NOMO-1 treated with dmso at 0.1 percent for 144 hours (cell line): ENCODE results near the gene SH2D7.

Source experiments
- DNase-seq: peaks from one replicate; lab custom pipeline; 2025; ENCODE audit not compliant: unreplicated experiment; lab: John Stamatoyannopoulos, UW

Gene SH2D7

DNA sequence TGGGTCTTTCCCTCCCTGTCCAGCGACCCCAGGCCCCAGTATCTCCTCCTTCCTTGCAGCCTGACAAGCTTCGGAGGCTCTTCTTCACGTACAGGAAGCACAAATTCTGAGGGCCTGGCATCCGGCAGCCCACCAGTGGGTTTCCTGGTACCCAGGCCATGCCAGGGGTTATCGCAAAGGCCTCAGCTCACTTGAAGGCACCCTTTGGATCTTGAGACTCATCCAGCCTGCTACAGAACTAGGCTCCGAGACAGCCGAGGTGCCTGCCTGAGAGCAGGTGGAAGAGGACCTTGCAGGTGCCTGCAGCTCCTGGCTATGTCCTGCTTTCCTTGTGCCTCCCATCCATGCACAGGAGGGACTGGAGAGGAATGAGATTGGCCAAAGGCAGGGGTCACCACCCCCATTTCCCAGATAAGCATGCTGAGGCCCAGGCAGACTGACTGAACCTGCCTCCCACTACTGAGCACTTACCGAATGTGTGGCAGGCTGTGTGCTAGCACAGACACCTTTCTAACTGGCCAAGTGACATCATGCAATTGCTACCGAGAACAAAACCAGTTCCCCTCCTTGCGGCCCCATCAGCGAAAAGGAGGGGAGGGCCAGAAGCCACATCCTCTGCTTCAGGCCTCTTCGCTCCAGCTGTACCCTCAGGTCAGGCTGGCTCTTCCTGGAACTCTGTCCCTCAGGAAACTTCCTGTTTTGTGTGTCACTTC, 11.2 kb downstream of the SH2D7 start:
- DNase-seq: no peak

DNA sequence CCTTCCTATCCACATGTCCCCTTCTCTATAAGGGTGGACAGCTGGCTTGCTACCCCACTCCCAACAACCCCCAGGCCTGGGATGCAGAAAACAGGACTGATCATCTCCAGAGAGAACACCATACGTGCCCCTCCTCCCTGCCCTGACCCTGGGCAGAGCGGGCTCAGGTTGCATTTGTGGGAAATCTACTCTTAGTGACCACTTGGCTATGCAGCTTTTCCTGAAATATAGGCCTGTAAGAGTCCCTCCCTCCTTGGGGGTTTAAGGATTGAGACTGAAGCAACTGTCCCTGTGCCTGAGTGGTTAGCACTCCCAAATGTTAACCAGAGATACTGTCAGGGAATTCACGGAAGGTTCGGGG, 11.7 kb downstream of the SH2D7 start:
- no peak for DNase-seq

DNA sequence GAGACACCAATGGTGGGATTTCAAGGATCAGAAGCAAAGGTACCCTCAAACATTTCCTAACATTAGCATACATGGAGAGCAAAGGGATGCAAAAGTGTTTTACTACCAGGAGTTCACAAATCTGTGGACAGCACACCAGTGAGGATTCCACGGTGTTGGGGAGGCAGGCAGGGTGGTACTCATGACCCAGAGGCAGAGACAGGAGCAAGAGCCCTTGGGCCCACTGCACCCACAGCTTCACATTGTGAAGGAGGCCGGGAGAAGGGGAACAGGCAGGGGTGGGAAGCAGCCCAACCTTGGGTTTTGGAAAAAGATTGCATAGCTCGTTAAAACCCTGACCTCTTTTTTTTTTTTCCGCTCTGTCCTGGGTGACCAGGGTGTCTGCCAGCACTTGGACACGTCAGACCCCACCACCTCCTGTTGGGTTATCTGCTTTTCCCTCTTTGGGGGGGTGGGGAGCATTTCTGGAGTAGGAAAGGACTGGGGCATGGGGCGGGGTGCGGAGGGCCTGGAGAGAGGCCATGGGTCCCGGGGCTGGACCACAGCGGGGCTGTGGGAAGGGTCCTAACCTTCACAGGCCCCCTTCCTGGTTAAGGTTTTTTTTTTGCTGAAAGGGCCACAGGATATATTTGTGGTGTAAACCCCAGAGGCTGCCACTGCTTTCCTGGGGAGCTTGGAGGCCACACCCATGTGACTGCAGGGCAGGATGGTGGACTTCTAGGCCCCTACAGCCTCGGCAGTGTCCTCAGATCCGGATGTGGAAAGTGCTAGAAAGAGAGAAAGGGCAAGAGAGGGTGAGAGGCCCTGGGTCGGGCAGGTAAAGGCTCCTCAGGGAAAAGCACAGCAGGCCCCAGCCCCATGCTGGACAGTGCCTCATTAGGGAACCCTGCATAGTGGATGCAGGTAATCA, 12.5 kb downstream of the SH2D7 start:
- no peak for DNase-seq

DNA sequence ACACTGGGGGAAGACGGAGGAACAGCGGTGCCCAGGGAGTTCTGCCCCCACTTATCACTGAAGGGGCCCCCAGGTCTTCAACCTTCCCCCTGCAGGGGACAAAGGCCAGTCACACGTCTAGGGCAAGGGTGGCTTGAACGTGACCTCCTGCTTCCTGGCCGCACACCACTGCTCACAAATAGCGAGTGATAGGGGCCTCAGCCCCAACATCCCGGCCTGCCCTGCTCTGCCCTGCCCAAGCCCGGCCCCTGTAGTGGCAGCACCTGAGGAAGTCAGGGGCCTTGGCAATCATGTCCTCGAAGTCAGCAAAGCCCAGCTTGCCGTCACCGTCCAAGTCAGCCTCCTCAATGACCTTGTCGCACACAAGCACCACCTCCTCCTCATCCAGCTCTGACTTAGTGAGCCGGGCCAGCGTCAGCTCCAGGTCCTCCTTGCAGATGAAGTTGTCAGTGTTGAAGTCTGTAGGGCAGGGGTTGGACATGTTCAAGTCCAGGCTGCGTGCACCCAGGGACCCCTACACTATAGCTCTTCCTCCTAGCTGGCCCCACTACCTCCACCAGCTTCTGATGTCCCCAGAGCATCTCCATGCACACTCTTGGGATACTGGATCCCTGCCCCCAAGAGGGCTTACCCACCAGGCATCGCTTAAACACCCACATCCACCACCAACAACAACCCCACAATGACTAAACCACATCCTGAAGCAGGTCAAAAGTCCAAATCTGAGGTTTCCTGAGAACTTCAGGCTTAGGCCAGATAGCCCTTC, 13.3 kb downstream of the SH2D7 start:
- DNase-seq: no peak

DNA sequence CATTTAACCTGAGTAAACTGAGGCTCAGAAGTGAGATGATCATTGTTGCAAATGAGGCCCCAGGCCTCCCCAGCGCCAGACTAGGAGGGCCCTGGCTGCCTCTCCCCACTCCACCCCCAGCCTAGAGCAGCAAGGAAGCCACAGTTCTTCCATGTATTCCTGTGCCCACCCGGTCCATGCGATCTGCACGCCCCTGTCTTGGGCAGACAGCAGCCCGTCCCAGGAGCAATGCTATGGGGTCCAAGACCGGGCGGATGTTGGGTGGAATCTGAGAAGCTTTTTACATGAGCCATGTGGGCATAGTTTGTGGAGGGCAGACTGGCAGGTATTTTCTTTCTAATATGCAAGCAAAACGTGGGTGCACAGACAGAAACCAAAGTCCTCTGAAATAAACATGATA, 15.1 kb downstream of the SH2D7 start:
- no peak for DNase-seq

DNA sequence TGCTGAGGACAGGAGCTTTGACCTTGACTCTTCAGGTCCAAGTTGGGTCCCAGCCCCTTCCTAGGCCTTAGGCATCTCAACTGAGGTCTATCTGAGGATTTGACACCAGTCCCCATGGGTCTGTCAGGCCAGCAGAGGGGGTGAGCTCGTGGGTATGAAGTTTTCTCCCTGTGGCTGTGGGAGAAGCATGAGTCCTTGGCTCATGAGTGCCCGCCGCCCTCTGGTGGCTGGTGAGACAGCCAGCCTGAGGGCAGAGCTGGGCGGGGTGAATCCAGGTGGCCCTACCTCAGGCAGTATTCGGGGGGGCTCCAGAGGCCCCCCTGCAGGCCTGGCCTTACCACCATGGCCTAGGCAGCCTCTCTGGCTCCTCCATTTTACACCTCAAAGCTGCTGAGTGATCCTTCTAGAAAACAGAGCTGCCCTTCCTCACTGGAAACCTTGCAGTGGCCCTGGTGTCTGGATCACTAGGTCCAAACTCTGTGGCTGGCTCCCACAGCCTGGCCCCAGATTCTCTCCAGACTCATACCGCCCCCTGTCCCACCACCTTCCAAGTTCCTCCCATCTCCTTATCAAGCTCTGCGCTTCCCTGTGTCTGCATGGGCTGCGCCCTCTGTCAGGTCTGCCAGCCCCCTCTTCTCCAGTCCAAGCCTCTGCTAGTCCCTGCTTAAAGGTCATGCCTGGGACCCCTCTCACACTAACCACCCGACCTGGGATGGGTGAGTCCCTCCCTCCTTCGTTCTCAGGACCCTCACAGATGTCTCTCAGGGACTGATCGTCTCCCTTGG, 16.1 kb downstream of the SH2D7 start:
- peak; percentile 77 for DNase-seq

DNA sequence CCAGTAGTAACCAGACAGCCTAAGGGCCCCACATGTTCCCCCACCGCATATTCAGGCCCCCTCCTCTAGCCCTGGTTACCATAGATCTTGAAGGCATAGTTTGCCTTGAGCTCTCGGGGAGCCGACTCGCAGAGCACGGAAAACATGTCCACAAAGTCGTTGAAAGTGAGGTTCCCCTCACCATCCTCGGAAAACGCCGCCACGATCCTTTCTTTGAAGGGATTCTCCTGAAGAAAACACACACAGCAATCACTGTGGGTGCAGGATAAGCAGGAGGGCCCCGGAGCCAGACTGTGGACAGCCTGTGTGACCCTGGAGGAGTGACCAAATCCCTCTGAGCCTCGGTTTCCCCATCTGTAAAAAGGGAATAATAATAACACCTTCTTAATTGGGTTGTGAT, 16.8 kb downstream of the SH2D7 start:
- DNase-seq: no peak

DNA sequence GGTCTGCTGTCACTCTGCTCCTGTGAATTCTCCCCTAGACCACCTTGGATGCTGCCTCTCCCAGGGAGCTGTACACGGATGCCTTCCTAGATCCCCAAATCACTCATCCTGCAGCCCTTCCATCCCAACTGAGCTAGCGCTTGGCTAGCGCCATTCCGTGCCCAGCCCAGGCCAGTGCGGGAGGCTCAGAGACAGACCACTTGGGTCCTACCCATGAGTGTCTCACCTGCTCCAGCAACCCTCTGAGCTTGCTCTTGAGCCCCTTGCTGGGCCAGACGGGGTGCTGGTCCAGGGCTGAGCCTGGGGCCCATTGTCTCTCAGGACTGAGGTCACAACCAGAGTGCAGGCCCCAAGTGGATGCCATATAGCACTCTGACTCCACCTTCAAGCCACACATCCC, 17.7 kb downstream of the SH2D7 start:
- no peak for DNase-seq

DNA sequence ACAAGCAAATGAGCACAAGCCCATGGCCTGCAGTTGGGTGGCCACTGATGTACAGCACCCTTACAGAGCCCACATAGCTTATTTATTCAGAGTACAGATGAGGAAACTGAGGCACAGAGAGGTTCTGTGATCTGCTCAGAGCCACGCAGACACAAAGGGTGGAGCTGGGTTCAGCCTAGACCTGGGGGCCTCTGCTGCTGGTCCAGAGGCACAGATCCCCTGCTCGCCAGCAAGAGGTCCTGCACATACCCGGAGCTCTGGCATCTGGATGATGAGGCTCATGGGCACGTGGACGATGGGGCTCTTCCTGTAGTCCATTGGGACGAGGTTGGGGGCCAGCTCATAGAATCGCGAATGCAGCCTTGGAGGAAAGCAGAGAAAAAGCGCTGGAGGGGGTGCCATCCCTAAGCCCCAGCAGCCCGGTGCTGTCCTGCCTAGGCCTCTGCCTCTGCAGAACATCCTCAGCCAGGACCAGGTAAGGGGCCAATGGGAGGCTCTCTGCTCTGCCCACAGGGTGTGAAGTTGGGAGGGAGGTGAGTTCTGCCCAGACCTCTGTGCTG, 18.6 kb downstream of the SH2D7 start:
- no peak for DNase-seq

DNA sequence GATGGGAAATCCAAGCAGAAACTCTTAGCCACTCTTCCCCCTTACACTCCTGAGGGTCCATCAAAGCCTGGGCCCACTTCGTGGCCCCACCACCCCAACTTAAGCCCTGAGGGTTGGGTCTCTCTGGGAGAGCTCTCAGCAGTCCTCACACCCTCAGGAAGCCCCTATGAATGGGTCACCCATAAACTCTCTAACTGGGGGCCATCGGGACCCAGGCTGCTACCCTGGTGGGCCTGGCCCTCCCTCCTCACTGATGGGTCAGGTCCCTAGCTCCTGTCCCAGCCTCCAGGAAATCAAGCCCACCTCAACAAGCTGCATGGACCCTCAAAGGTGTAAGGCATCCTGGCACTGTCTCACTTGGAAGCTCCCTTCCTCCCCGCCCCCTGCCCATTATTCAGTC, 19.4 kb downstream of the SH2D7 start:
- DNase-seq: no peak

DNA sequence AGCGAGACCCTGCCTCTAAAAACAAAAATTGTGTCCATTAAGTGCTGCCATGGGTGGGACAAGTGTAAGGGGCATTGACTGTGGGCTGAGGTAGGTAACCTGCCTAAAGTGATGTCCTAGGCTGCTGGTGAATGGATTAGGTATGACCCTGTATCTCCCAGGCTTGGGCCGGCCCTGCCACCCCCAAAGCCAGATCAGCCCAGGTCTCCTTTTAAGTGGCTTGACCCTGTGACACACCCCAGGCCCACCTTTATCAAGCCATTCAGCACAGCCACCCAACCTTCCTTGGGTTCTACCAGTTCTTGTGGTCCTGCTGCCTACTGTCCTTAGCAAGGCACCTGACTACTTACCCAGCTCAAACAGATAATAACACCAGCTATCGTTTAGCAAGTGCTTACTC, 20.2 kb downstream of the SH2D7 start:
- no peak for DNase-seq

DNA sequence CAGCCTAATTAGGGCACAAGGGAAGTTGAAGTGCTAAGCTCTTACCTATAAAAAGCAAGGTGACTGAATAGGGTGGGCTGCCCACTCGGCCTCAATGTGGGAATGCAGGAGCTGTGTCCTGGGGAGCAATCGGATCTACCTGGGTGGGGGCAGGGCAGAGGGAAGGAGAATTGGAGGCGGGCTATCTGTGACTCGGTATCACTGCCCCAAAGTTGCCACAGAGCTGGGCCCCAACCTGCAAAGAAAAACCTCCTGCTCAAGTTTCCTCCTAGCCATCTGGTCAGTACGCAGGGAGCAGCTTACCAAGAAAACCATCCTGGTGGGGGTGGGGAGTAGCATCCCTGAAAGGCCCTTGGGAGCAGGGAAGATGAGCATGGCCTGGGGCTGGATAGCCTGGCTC, 28.2 kb downstream of the SH2D7 start:
- no peak for DNase-seq

DNA sequence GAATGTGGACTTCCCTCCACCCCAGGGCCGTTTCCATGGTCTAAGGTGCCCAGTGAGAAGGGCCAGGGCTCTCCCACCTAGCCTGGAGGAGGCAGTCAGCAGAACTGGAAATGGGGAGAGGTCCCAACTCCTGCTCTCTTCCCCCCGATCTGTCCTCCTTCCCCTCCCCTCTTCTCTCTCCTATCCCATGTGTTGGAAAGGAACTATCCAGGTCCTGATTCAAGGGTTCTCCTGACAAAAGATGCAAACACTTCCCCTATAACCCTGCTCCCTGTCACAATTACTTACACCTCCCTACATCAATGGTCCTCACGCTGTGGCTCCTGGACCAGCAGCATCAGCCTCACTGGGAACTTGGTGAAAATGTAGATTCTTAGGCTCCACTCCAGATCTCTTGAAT, 32.9 kb downstream of the SH2D7 start:
- DNase-seq: no peak

DNA sequence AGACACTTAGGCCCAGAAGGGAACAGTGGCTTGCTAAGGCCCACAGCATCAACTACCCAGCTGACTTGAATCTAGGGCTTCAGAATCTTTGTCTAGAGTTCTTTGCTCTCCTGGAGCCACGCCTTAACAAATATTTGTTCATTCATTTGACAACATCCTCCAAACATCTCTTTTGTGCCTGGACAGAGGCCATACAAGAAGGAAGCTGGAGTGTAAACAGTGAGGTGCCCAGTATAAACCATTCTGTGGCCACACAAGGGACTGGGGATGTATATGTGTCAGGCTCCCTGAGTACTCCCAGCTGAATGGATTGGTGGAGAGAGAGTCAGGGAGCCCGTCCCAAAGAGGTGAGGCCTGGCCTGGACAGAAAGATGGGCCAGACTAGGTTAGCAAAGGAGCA, 35.5 kb downstream of the SH2D7 start:
- no peak for DNase-seq

DNA sequence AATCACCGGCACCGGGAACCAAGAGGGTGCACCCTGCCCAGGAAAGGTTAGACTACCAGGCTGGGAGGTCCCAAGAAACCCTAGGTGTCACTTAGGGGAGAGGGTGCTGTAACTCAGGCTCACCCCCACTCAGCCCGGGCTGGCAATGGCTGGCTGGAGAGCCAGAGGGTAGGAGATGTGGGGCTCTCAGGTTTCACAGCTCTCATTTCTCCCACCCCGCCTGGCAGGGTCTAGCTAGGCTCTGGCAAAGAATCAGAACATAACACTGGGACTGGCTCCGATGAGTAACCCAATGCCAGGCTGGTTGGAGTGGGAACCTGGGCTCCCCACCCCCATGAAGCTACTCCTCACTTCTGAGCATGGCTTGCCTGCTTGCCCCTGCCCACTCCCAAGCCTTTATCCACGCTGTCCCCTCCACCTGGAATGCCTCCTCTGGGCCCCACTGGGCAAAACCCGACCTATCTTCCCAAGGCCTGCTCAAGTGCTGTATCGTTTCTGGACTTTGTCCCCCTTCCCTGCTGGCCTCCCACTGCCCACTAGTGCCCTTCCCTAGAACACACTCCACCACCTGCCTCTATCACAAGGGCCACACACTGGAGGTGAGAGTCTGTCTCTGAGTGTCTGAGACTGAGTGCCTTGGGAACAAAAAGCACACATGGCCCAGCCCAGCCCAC, 36.9 kb downstream of the SH2D7 start:
- no peak for DNase-seq

DNA sequence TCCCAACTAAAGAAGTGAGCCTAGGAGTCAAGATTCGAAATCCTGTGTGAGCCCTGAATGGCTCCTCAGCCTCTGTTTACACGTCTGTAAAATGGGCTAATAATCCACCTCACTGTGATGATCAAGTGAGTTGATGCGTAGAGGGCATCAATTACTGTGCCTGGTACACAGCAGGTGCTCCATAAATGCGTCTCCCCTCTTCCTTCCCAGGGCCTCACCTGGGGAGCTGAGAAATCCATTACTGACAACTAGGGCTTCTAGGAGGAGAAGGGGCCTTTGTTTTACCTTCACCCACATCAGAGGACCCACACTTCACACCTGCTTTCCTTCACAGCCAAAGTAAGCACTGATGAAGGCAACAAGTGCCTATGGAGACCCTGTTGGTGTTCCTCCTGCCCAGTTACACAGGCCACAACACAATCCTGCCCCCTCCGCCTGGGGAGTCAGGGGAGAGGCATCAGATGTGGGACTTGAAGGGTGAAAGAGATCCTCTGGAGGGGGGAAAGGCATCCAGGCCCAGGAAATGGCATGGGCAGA, 37.5 kb downstream of the SH2D7 start:
- no peak for DNase-seq

DNA sequence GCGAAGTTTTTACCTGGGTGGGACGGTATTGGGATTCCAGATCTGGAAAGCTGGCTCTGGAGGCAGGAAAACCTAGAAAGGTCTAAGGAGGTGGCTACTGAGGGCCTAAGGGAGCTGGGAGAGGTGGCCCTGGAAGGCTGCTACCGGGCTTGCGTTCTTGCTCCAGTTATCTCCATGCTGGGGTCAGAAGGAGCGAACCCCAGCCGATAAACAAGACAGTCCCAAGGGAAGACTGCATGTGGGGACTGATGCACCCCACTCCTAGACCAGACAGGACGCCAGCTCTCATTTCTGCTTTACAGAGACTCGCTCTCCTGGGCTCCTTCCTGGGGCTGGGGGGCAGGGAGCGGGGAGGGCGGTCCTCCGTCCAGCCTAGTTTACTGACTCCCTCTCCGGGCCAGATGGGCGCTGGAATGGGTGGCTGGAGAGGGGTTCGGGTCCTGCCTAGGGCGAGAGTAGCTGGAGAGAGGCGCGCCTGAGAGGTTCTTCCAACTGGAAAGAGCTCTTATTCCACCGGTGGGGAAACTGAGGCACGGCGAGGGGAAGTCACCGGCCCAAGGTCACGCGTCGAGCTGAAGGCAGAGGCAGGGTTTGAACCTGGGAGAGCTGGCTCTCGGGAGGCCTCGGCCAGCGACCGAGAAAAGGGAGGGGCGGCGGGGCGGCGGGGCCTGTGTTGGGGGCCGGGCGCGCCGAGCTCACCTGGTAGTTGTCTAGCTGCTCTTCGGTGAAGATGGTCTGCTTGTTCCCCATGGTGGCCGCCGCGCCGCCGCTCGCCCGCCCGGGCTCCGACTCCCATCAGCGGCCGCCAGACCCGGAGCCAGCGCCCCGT, 38.3 kb downstream of the SH2D7 start:
- DNase-seq: no peak

DNA sequence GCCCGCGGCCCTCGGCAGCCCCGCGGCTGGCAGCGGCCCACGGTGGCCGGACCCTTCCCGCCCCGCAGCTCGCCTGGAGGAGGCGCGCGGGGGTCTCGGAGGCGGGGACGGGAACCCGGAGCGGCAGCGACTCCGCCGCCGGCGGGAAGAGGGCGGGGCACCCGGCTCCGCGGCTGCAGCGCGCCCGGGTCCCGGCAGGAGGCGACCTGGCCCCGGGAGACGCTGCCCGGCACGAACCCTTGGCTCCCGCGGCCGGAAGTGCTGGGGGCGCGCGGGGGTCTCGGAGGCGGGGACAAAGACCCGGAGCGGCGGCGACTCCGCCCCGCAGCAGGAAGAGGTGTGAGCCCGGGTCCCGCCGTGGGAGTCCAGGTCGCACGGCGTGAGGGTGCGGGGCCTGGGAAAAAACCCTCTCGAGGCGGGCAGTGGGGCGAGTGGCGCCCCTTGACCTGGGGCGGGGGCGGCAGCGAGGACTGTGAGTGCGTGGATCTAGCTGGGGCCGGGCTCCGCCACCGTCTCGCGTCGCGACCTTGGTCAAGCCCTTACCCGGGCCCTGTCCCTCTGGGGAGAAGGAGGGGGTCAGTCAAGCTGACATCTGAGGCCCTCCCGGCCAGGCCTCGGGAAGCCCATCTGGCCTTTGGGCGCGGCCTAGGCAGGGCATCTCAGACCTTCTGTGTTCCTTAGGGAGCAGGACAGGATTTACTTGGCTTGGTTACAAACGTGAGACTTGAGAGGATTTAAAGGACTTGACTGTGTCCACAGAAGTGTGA, 39.1 kb downstream of the SH2D7 start, which contains the start of gene CIB2:
Gene CIB2 (minus strand): TSS at position 151 of the 767 bp plus-strand sequence. CDS start 230 bp downstream, outside the sequence.
- peak; percentile 67 for DNase-seq
